ENCODE results near the gene PBX1. TPM values are rescaled to one million over a fixed set of nuclear protein-coding genes. Genes with fewer than 3 reads are reported as not detected.
"Not testable (repeated sequence)": the region's sequence is repeated elsewhere in the genome, so short reads cannot be mapped to it uniquely, and the experiment has no call there.

PBX1 gene
- total RNA-seq, 1 experiment from 2014 or later: 102 TPM

GRCh38 chr1:164603805-164604204, 44.8 kb downstream of the PBX1 start:
- H3K9me3 Mint-ChIP-seq; H3K27ac Mint-ChIP-seq; H3K4me3 Mint-ChIP-seq; POLR2A ChIA-PET; H3K36me3 Mint-ChIP-seq; ATAC-seq; H3K27me3 Mint-ChIP-seq (ENCODE audit: low read depth); DNase-seq (ENCODE audit: low spot score): not testable (repeated sequence)
- CTCF ChIA-PET: interaction anchor here (0.6 to 2.1 kb wide), 2 partner anchors 184 to 1736 kb away, joined by 3 to 9 read pairs; no protein-coding TSS in a partner anchor
- peaks cover 93% of the 10 kb centered on the region for H3K4me1 Mint-ChIP-seq

GRCh38 chr1:164604541-164604940, 45.6 kb downstream of the PBX1 start:
- H3K4me3 Mint-ChIP-seq: no peak overlapping the region
- ChIA-PET CTCF (no interaction called here), POLR2A (no interaction called here)
- no peaks in the 10 kb centered on the region for H3K9me3 Mint-ChIP-seq
- peak overlapping the region; percentile 86 for H3K27ac Mint-ChIP-seq
- H3K27me3 Mint-ChIP-seq (ENCODE audit: low read depth): no peaks in the 10 kb centered on the region
- TF ChIP-seq ZNF232 (CRISPR knock-in tag; IDR thresholded peaks at IDR 0.05): no peak
- TF ChIP-seq CREM (CRISPR knock-in tag; IDR thresholded peaks at IDR 0.05): no peak
- no peak for TF ChIP-seq ZNF317 (CRISPR knock-in tag; IDR thresholded peaks at IDR 0.05; ENCODE audit: borderline replicate concordance, low read depth)
- TF ChIP-seq ELF4 (CRISPR knock-in tag; IDR thresholded peaks at IDR 0.05; ENCODE audit: low read depth): no peak
- TF ChIP-seq, protein P1, sequence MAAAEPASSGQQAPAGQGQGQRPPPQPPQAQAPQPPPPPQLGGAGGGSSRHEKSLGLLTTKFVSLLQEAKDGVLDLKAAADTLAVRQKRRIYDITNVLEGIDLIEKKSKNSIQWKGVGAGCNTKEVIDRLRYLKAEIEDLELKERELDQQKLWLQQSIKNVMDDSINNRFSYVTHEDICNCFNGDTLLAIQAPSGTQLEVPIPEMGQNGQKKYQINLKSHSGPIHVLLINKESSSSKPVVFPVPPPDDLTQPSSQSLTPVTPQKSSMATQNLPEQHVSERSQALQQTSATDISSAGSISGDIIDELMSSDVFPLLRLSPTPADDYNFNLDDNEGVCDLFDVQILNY (CRISPR knock-in tag; IDR thresholded peaks at IDR 0.05): no peak
- TF ChIP-seq, protein P2, sequence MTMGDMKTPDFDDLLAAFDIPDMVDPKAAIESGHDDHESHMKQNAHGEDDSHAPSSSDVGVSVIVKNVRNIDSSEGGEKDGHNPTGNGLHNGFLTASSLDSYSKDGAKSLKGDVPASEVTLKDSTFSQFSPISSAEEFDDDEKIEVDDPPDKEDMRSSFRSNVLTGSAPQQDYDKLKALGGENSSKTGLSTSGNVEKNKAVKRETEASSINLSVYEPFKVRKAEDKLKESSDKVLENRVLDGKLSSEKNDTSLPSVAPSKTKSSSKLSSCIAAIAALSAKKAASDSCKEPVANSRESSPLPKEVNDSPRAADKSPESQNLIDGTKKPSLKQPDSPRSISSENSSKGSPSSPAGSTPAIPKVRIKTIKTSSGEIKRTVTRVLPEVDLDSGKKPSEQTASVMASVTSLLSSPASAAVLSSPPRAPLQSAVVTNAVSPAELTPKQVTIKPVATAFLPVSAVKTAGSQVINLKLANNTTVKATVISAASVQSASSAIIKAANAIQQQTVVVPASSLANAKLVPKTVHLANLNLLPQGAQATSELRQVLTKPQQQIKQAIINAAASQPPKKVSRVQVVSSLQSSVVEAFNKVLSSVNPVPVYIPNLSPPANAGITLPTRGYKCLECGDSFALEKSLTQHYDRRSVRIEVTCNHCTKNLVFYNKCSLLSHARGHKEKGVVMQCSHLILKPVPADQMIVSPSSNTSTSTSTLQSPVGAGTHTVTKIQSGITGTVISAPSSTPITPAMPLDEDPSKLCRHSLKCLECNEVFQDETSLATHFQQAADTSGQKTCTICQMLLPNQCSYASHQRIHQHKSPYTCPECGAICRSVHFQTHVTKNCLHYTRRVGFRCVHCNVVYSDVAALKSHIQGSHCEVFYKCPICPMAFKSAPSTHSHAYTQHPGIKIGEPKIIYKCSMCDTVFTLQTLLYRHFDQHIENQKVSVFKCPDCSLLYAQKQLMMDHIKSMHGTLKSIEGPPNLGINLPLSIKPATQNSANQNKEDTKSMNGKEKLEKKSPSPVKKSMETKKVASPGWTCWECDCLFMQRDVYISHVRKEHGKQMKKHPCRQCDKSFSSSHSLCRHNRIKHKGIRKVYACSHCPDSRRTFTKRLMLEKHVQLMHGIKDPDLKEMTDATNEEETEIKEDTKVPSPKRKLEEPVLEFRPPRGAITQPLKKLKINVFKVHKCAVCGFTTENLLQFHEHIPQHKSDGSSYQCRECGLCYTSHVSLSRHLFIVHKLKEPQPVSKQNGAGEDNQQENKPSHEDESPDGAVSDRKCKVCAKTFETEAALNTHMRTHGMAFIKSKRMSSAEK (CRISPR knock-in tag; IDR thresholded peaks at IDR 0.05; ENCODE audit: borderline replicate concordance): no peak
- DNase-seq (ENCODE audit: low spot score): no peak
- ATAC-seq: no peak
- H3K36me3 Mint-ChIP-seq: no peaks in the 10 kb centered on the region; the same call in 1 of the 2 replicates
- peaks cover 92% of the 10 kb centered on the region for H3K4me1 Mint-ChIP-seq

DNA sequence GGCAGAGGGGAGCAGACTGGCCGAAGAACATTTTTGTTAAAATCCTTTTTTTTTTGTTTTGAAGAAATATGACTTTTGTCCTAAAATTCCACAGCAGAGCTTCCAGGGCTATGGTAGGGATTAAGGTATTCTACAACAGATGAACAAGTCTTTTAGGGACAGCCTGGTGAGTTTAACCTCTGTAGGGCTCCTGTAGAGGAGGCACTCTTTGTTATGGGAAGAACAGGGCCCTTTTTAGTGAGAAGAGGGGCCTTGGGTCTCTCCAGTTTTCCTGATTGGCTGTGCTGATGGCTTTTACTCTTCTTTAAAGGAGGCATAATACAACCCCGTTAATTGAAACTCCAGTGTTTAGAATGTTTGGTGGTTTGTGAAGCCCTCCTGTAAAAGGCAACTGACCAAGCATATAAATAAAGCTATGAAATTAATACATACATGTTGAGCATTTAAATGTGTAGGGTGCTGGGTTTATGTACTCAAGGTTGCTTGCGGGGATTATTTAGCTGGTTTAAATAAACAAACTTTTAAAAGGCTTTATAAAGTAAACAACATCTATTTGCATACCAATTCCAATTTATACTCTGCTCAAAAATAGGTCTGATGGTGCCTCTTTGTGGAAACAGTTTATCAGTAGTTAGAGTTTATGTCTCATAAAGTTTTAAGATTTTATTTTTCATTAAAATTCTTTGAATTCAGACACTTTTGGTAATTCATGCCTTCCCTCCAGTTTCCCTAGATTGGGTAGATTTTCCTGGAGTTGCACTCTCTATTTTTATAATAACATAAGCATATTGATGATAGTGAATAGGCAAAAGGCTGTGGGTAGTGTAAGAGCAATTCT, 46.5 kb downstream of the PBX1 start:
- peak; percentile 64 for ATAC-seq
- Mint-ChIP-seq H3K4me1 (peaks cover 94% of the 10 kb centered on the region), H3K27me3 (ENCODE audit: low read depth) (no peaks in the 10 kb centered on the region), H3K4me3 (0 out of 2 replicates have a peak overlapping the region, but pooled peaks have one; percentile 27), H3K9me3 (no peaks in the 10 kb centered on the region), H3K27ac (peak overlapping the region; percentile 78), H3K36me3 (no peaks in the 10 kb centered on the region; the same call in 1 of the 2 replicates)
- CTCF ChIA-PET: interaction anchor here (1.0 to 2.0 kb wide), 2 partner anchors 12 to 68 kb away, joined by 3 to 4 read pairs; no protein-coding TSS in a partner anchor
- POLR2A ChIA-PET: no interaction called here
- no peak for DNase-seq (ENCODE audit: low spot score)
- TF ChIP-seq ZNF263 (CRISPR knock-in tag; IDR thresholded peaks at IDR 0.05; ENCODE audit: low read depth) (no peak), ESRRA (CRISPR knock-in tag; IDR thresholded peaks at IDR 0.05; ENCODE audit: borderline replicate concordance) (no peak), ZNF317 (CRISPR knock-in tag; IDR thresholded peaks at IDR 0.05; ENCODE audit: borderline replicate concordance, low read depth) (no peak), RELA (CRISPR knock-in tag; IDR thresholded peaks at IDR 0.05; ENCODE audit: borderline replicate concordance) (no peak), CDX4 (CRISPR knock-in tag; IDR thresholded peaks at IDR 0.05; ENCODE audit: borderline replicate concordance) (no peak), NFYB (CRISPR knock-in tag; conservative IDR thresholded peaks at IDR 0.05; ENCODE audit: low read depth) (no peak), ZNF425 (CRISPR knock-in tag; conservative IDR thresholded peaks at IDR 0.05) (no peak), PREB (CRISPR knock-in tag; IDR thresholded peaks at IDR 0.05; ENCODE audit: borderline replicate concordance) (no peak), GRHL2 (CRISPR knock-in tag; IDR thresholded peaks at IDR 0.05; ENCODE audit: insufficient replicate concordance, severe bottlenecking) (no peak), FOXJ3 (CRISPR knock-in tag; IDR thresholded peaks at IDR 0.05; ENCODE audit: borderline replicate concordance) (no peak), HMGA2 (CRISPR knock-in tag; IDR thresholded peaks at IDR 0.05) (no peak), NR1H2 (CRISPR knock-in tag; IDR thresholded peaks at IDR 0.05) (no peak)
- TF ChIP-seq, protein P3, sequence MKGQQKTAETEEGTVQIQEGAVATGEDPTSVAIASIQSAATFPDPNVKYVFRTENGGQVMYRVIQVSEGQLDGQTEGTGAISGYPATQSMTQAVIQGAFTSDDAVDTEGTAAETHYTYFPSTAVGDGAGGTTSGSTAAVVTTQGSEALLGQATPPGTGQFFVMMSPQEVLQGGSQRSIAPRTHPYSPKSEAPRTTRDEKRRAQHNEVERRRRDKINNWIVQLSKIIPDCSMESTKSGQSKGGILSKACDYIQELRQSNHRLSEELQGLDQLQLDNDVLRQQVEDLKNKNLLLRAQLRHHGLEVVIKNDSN (CRISPR knock-in tag; IDR thresholded peaks at IDR 0.05): no peak
